DMS79 (cell line): ENCODE data around the gene EVI5.
"Not testable (repeated sequence)": the region's sequence is repeated elsewhere in the genome, so short reads cannot be mapped to it uniquely, and the experiment has no call there.

ENCODE experiments used
- DNase-seq: peaks from one replicate; lab custom pipeline; 2025; lab: John Stamatoyannopoulos, UW

EVI5 gene

GRCh38 chr1:92791487-92792066, 6.7 kb upstream of the EVI5 start:
- DNase-seq: no peak

- DNase-seq: no peak
Measured at GRCh38 chr1:92790867-92791266, 6.0 kb upstream of the EVI5 start.

DNA sequence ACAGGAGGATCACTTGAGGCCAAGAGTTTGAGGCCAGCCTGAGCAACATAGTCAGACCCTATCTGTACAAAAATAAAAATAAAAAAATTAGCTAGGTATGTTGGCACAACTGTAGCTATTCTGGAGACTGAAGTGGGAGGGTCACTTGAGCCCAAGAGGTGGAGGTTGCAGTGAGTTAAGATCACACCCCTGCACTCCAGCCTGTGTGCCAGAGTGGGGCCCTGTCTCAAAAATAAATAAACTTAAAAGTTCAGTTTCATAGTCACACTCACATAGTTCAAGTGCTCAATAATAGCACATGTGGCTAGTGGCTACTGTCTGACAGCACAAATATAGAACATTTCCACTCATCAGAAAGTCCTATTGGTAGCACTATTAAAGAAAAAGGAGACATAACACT, 5.2 kb upstream of the EVI5 start:
- no peak for DNase-seq

GRCh38 chr1:92786111-92786901, 1.4 kb upstream of the EVI5 start:
- DNase-seq: no peak

GRCh38 chr1:92784021-92784638, 778 bp downstream of the EVI5 start:
- DNase-seq: no peak

- not testable (repeated sequence) for DNase-seq
Measured at GRCh38 chr1:92783550-92783949, 1.4 kb downstream of the EVI5 start.

- no peak for DNase-seq
Measured at GRCh38 chr1:92778376-92778775, 6.5 kb downstream of the EVI5 start.

DNA sequence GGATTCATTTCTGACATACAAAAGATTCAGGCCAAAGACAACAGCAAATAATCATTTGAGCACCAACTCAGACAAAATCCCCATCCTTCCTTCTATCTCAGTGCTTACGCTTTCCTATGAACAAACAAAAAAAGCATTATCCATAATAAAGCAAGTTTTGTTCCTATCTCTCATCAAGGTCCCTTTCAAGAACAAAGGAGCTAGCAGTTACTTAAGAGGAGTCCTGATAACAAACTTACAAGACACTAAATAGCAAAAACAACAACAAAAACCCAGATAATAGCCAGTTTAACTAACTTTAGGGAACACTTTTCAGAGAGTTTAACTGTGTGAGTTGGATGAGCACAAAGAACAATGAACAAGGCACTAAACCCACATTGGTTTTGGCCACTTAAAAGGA, 10.5 kb downstream of the EVI5 start:
- DNase-seq: no peak

GRCh38 chr1:92773749-92774148, 11.2 kb downstream of the EVI5 start:
- not testable (repeated sequence) for DNase-seq

GRCh38 chr1:92769856-92770255, 15.1 kb downstream of the EVI5 start:
- DNase-seq: no peak

DNA sequence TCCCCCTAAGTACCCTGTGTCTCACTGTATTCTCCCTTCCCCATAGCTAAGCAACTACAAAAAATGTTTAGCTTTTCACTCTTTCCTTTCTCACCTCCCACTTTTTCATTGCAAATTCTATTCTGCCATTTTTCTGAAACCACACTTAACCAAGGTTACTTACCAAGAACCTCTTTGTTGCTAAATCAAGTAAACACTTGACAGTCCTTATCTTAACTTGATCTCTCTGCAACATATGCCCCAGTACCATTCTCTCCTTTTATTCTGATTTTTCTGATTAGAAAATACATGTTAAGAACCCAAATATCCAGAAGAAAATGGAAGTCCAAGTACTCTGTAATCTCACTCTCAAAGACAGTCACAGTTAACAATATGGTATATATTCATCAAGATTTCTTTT, 16.0 kb downstream of the EVI5 start:
- DNase-seq: no peak

DNA sequence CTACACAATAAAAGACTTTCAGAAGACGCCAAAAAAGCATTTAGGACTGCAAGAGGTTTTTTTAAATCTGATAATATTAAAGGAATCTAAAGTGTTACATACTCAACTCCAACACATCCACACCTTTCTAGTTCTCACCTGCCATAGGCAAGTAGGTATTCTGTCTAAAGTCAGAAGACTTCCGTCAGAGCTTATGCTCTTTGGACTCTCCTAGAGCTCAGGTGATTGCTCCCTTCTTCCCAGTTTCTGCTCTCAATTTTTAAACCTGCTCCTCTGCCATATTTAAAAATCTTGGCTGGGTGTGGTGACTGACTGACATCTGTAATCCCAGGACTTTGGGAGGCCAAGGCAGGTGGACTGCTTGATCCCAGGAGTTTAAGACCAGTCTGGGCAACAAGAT, 16.6 kb downstream of the EVI5 start:
- DNase-seq: no peak

DNA sequence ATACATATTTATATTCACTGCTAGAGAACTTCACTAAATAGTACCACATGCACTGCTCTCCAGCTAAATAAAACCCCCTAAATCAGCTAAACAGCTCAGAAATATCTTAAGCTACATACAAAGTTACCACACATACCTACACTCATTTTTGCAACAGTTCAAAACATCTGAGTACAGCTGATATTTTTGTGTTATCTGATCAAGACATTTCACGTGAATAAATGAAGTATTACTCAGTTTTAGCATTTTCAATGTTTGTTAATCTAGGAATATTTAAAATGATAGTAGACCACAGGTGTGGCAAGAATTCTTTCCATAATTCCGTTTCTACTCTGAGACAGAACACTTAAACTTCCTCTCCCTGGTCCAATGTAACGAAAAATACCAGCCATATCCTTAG, 20.8 kb downstream of the EVI5 start:
- no peak for DNase-seq

DNA sequence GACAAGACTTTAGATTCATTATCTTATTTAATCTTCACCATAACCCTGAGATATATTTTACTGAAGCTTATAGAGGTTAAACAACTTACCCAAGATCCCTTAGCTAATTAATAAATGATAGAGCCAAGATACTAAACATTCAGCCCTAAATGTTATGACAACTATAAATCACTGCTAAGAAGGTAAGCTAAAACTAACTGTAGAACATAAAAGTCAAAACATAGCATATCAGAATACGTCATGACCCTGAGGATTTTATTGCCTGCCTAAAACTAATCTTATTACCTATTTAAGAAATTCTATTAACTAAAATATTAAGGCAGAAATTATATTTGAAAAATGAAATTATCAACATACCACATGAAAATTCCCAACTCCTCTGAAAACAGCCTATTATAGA, 22.6 kb downstream of the EVI5 start:
- no peak for DNase-seq

DNA sequence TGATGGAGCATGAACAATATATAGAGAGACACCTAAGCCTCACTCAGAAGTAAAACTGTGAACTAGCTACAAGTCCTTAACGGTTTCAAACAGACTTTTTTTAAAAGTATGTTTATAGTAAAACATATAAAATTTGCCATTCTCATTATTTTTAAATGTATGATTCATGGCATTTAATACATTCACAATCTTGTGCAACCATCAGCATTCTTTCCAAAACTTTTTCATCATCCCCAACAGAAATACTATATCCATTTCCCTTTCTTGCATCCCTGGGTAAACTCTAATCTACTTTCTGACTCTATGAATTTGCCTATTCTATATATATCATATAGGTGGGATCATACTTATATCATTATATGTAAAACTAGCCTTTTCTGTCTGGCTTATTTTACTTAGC, 25.5 kb downstream of the EVI5 start:
- no peak for DNase-seq

GRCh38 chr1:92756537-92756936, 28.4 kb downstream of the EVI5 start:
- DNase-seq: no peak

GRCh38 chr1:92755541-92756461, 29.1 kb downstream of the EVI5 start:
- DNase-seq: no peak

- no peak for DNase-seq
Measured at GRCh38 chr1:92754719-92755050, 30.2 kb downstream of the EVI5 start.

- DNase-seq: no peak
Measured at GRCh38 chr1:92754000-92754718, 30.7 kb downstream of the EVI5 start.

- DNase-seq: no peak
Measured at GRCh38 chr1:92752719-92753118, 32.2 kb downstream of the EVI5 start.

DNA sequence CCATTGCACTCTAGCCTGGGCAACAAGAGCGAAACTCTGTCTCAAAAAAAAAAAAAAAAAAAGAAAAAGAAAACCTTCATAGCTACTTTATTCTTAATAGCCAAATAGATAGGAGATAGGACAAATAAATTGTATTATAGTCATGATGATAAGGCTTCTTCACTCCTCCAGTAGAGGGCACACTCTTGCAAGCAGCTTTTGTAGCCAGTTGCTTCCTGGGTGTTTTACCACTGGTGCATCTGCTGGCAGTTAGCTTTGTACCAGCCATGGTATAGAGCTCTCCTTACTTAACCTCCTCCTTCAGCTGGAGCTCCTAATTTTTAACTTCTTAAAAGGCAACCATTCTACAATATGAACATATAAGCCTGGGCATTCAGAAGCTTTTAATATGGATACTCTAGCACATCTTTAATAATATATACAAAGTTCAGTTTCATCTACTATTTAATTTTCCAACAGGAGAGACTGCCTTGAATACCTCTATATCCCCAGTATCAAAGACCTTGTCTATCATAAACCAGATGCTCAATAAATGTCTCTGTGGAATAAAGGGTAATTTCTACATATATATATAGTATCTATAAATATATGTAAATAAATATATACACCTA, 35.8 kb downstream of the EVI5 start:
- DNase-seq: no peak
